Measurements from ENCODE around the gene SBNO2.

DNA sequence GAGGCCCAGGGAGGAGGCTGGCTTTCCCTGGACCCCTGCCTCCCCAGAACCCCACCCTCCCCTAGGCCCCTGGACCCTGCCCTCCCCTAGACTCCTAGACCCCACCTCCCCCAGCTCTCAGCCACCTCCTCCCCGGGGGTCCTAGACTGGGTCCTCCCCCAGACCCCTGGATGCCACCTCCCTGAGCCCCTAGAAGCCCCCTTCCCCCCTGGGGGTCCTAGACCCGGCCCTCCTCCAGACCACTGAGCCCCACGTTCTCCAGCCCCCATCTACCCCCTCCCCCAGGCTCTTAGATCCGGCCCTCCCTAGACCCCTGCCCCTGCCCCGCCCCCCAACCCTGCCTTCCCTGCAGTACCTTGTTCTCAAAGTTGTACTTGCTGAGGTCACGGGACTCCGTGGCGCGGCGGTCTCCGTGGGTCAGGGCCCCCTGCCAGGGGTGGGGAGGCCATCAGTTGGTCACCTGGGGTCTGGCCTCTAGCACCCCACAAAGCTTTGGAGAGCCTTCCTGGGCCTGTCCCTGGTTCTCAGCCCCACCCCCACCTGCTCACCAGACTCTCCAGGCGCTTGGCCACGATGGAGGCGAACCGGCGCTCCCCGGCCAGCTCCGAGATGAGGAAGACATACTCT, 62.3 kb downstream of the SBNO2 start:
- TF ChIP-seq, protein P1, sequence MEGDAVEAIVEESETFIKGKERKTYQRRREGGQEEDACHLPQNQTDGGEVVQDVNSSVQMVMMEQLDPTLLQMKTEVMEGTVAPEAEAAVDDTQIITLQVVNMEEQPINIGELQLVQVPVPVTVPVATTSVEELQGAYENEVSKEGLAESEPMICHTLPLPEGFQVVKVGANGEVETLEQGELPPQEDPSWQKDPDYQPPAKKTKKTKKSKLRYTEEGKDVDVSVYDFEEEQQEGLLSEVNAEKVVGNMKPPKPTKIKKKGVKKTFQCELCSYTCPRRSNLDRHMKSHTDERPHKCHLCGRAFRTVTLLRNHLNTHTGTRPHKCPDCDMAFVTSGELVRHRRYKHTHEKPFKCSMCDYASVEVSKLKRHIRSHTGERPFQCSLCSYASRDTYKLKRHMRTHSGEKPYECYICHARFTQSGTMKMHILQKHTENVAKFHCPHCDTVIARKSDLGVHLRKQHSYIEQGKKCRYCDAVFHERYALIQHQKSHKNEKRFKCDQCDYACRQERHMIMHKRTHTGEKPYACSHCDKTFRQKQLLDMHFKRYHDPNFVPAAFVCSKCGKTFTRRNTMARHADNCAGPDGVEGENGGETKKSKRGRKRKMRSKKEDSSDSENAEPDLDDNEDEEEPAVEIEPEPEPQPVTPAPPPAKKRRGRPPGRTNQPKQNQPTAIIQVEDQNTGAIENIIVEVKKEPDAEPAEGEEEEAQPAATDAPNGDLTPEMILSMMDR (IDR thresholded peaks at IDR 0.05), result no peak
- TF ChIP-seq POLR2A (IDR thresholded peaks at IDR 0.05) (no peak), POLR2AphosphoS5 (IDR thresholded peaks at IDR 0.05; ENCODE audit: insufficient read depth in 1 of 2, low read depth in 1 of 2) (no peak)

Measured in vagina (tissue), 2 donors.